BJ (cell line): ENCODE measurements around the gene ZNF213. TPM values are rescaled to one million over a fixed set of nuclear protein-coding genes. Genes with fewer than 3 reads are reported as not detected.

Source experiments
- CTCF ChIA-PET: fragments of 350-600 bp; formaldehyde crosslinking; extraction: SDS; loops from one replicate; lab custom pipeline; 2021; ENCODE audit warnings: antibody characterized with exemption, inconsistent platforms; lab: Yijun Ruan, JAX
- POLR2A ChIA-PET: fragments of 300-600 bp; sonication (Branson Sonifier 250); formaldehyde crosslinking; extraction: SDS; loops from one replicate; lab custom pipeline; 2021; ENCODE audit warnings: antibody characterized with exemption; lab: Charles Lee
- DNase-seq: peaks from one replicate; pipeline ENCODE4 v3.0.0-alpha.2; 2011; ENCODE audit warnings: low read depth
- H3K27me3 ChIP-seq: 2 replicates; pipeline ENCODE4 v1.6.0; 2011; ENCODE audit warnings: low read length; ENCODE audit not compliant: control insufficient read depth, insufficient read depth
- H3K36me3 ChIP-seq: 2 replicates; pipeline ENCODE4 v1.5.1; 2011; ENCODE audit warnings: low read length; ENCODE audit not compliant: control insufficient read depth, insufficient read depth
- H3K4me3 ChIP-seq: 2 replicates; pipeline ENCODE4 v1.5.1; 2011; ENCODE audit warnings: low read depth, mild to moderate bottlenecking, control low read depth, low read length
- CTCF ChIP-seq: IDR thresholded peaks from 2 replicates; pipeline ENCODE4 v1.5.1; 2011; ENCODE audit warnings: low read depth, mild to moderate bottlenecking, control low read depth, inconsistent platforms, low read length, moderate library complexity; ENCODE audit not compliant: insufficient read depth
- polyA plus RNA-seq: library from polyadenylated mRNA; depleted of rRNA; stranded (reverse); fragments of >200 nt; gene quantifications from 2 replicates; pipeline ENCODE4 v1.2.3, GENCODE V29; 2011

The ZNF213 gene
- polyA plus RNA-seq, 1 experiment: 0.77 TPM

- Histone ChIP-seq H3K27me3 (no peaks in the 10 kb centered on the region), H3K36me3 (peaks cover 32% of the 10 kb centered on the region), H3K4me3 (no peak overlapping the region)
- no peak for DNase-seq
- CTCF ChIA-PET: interaction anchor here (1.2 to 3.1 kb wide), 5 partner anchors 10 to 60 kb away, joined by 3 to 17 read pairs (median 3); partner anchors contain the start of gene ZNF213
- POLR2A ChIA-PET: no interaction called here
- no peak for TF ChIP-seq CTCF
These were observed 15.5 kb upstream of the ZNF213 start for GRCh38 chr16:3119286-3119685.

- ChIA-PET CTCF (interaction anchor here (1.2 to 3.1 kb wide), 5 partner anchors 10 to 60 kb away, joined by 3 to 17 read pairs (median 3); partner anchors contain the start of gene ZNF213), POLR2A (no interaction called here)
- no peak for TF ChIP-seq CTCF
- no peaks in the 10 kb centered on the region for H3K27me3 ChIP-seq
- H3K36me3 ChIP-seq: peaks cover 32% of the 10 kb centered on the region
- no peak for DNase-seq
- no peak overlapping the region for H3K4me3 ChIP-seq
These were observed 15.0 kb upstream of the ZNF213 start for GRCh38 chr16:3119701-3120408.

- Histone ChIP-seq H3K27me3 (no peaks in the 10 kb centered on the region), H3K4me3 (no peak overlapping the region), H3K36me3 (peaks cover 28% of the 10 kb centered on the region)
- DNase-seq: no peak
- ChIA-PET POLR2A (no interaction called here), CTCF (interaction anchor here (1.3 to 3.1 kb wide), 4 partner anchors 9 to 61 kb away, joined by 3 to 17 read pairs (median 4); partner anchors contain the start of gene ZNF213)
- no peak for TF ChIP-seq CTCF
These were observed 14.4 kb upstream of the ZNF213 start for GRCh38 chr16:3120435-3120834.

GRCh38 chr16:3121851-3122467 is 12.9 kb upstream of the ZNF213 start:
- TF ChIP-seq CTCF: no peak
- no peak for DNase-seq
- Histone ChIP-seq H3K27me3 (no peaks in the 10 kb centered on the region), H3K36me3 (peaks cover 21% of the 10 kb centered on the region), H3K4me3 (no peak overlapping the region)
- CTCF ChIA-PET: interaction anchor here (2.6 kb wide), 1 partner anchor 63 kb away, joined by 11 read pairs; no protein-coding TSS in a partner anchor
- POLR2A ChIA-PET: no interaction called here

GRCh38 chr16:3122926-3123570 is 11.8 kb upstream of the ZNF213 start:
- Histone ChIP-seq H3K27me3 (no peaks in the 10 kb centered on the region), H3K36me3 (peaks cover 20% of the 10 kb centered on the region), H3K4me3 (no peak overlapping the region)
- POLR2A ChIA-PET: interaction anchor here (0.6 kb wide), 1 partner anchor 17 kb away, joined by 3 read pairs; no protein-coding TSS in a partner anchor
- DNase-seq: no peak
- CTCF ChIA-PET: interaction anchor here (2.6 kb wide), 1 partner anchor 64 kb away, joined by 11 read pairs; no protein-coding TSS in a partner anchor
- TF ChIP-seq CTCF: no peak
